ENCODE results near the gene GADD45GIP1. TPM values are rescaled to one million over a fixed set of nuclear protein-coding genes. Genes with fewer than 3 reads are reported as not detected.

Gene GADD45GIP1
- total RNA-seq, 2 experiments from 2014 or later: 12.1 to 12.8 TPM

DNA sequence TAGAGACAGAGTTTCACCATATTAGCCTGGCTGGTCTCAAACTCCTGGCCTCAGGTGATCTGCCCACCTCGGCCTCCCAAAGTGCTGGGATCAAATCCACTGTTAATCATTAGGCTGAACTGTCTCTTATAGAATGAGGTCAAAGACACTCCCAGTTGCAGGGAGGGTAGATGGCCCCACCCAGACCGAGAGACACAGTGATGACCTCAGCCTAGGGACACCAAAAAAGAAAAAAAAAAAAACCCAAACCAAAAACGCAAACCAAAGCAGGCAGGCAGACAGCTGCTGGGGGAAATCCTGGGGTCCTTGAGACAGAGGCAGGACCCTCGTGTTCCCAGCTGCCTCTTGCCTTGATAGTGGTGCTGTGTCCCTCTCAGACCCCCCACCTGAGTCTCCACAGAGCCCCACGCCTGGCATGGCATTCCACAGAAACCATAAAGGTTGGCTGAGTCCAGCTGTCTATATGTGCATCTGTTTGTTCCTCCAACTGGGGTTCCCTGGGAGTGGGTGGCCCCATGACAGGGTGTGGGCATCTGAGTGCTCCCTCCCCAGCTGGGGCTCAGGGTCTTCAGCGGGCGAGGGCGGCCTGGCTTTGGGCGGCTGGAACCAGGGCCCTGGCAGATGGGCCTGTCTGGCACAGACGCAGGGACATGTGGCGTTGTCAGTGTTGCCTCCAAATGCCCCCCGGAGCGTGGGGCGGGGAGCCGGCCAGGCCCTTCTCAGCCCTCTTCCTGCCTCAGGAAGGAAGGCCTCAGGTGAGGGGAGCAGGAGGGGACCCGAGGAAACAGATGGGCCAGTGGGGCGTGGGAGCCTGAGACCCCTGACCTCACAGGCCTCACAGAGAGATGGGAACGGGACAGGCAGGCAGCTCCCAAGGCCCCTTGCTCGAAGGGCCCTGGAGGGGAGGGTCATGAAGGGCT, 17.5 kb upstream of the GADD45GIP1 start:
- CTCF ChIA-PET: no interaction called here
- Mint-ChIP-seq H3K27ac (no peak overlapping the region), H3K4me3 (no peak overlapping the region), H3K9me3 (no peaks in the 10 kb centered on the region), H3K4me1 (ENCODE audit: low read depth) (no peaks in the 10 kb centered on the region), H3K27me3 (peaks cover 13% of the 10 kb centered on the region), H3K36me3 (ENCODE audit: low read depth) (no peaks in the 10 kb centered on the region)
- POLR2A ChIA-PET: no interaction called here
- Histone ChIP-seq H3K4me1 (ENCODE audit: insufficient read depth, low read length) (no peaks in the 10 kb centered on the region), H3K4me3 (ENCODE audit: low read length) (no peak overlapping the region), H3K36me3 (ENCODE audit: insufficient read depth, low read length) (no peaks in the 10 kb centered on the region), H3K27me3 (ENCODE audit: control insufficient read depth in 1 of 2, insufficient read depth in 2 of 2, low read length in 2 of 2) (peaks cover 7 to 8% of the 10 kb centered on the region in 2 experiments), H3K9me3 (ENCODE audit: control insufficient read depth in 1 of 2, insufficient read depth in 1 of 2, low read length in 2 of 2) (no peaks in the 10 kb centered on the region), H3K27ac (ENCODE audit: low read depth in 1 of 2, low read length in 2 of 2) (no peak overlapping the region)
- ATAC-seq (ENCODE audit: poor library complexity) (no peak), DNase-seq (no peak)
- TF ChIP-seq, protein P1, sequence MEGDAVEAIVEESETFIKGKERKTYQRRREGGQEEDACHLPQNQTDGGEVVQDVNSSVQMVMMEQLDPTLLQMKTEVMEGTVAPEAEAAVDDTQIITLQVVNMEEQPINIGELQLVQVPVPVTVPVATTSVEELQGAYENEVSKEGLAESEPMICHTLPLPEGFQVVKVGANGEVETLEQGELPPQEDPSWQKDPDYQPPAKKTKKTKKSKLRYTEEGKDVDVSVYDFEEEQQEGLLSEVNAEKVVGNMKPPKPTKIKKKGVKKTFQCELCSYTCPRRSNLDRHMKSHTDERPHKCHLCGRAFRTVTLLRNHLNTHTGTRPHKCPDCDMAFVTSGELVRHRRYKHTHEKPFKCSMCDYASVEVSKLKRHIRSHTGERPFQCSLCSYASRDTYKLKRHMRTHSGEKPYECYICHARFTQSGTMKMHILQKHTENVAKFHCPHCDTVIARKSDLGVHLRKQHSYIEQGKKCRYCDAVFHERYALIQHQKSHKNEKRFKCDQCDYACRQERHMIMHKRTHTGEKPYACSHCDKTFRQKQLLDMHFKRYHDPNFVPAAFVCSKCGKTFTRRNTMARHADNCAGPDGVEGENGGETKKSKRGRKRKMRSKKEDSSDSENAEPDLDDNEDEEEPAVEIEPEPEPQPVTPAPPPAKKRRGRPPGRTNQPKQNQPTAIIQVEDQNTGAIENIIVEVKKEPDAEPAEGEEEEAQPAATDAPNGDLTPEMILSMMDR (IDR thresholded peaks at IDR 0.05): no peak
- intact Hi-C loops (cut with DNase I, micrococcal nuclease): no loop called here

DNA sequence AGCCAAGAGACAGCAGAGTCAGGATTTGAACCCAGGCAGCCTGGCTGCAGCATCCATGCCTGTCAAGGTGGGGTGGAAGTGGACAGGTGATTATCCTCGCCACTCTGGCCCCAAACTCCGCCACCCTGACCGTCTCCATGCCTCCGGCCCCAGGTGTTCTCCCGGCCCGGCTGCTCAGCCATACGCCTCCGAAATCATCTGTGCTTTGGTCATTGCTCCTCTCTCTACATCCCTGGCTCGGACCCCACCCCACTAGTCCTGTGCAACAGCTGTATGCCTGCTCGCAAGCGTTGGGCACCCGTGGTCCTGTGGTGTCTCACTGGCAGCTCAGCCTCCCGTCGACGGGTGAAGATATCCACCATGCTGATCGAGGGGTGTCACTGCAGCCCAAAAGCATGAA, 16.2 kb upstream of the GADD45GIP1 start:
- no peak for DNase-seq
- Mint-ChIP-seq H3K27ac (no peak overlapping the region), H3K4me3 (no peak overlapping the region), H3K9me3 (no peaks in the 10 kb centered on the region), H3K4me1 (ENCODE audit: low read depth) (no peaks in the 10 kb centered on the region), H3K36me3 (ENCODE audit: low read depth) (no peaks in the 10 kb centered on the region), H3K27me3 (peaks cover 12% of the 10 kb centered on the region)
- Histone ChIP-seq H3K27me3 (ENCODE audit: control insufficient read depth in 1 of 2, insufficient read depth in 2 of 2, low read length in 2 of 2) (peaks cover 7 to 8% of the 10 kb centered on the region in 2 experiments), H3K9me3 (ENCODE audit: control insufficient read depth in 1 of 2, insufficient read depth in 1 of 2, low read length in 2 of 2) (no peaks in the 10 kb centered on the region), H3K36me3 (ENCODE audit: insufficient read depth, low read length) (no peaks in the 10 kb centered on the region), H3K4me3 (ENCODE audit: low read length) (no peak overlapping the region), H3K27ac (ENCODE audit: low read depth in 1 of 2, low read length in 2 of 2) (no peak overlapping the region), H3K4me1 (ENCODE audit: insufficient read depth, low read length) (no peaks in the 10 kb centered on the region)
- ATAC-seq (ENCODE audit: poor library complexity): no peak
- CTCF ChIA-PET: no interaction called here
- TF ChIP-seq, protein P1 (IDR thresholded peaks at IDR 0.05): no peak
- POLR2A ChIA-PET: no interaction called here
- intact Hi-C loops (cut with DNase I, micrococcal nuclease): no loop called here

DNA sequence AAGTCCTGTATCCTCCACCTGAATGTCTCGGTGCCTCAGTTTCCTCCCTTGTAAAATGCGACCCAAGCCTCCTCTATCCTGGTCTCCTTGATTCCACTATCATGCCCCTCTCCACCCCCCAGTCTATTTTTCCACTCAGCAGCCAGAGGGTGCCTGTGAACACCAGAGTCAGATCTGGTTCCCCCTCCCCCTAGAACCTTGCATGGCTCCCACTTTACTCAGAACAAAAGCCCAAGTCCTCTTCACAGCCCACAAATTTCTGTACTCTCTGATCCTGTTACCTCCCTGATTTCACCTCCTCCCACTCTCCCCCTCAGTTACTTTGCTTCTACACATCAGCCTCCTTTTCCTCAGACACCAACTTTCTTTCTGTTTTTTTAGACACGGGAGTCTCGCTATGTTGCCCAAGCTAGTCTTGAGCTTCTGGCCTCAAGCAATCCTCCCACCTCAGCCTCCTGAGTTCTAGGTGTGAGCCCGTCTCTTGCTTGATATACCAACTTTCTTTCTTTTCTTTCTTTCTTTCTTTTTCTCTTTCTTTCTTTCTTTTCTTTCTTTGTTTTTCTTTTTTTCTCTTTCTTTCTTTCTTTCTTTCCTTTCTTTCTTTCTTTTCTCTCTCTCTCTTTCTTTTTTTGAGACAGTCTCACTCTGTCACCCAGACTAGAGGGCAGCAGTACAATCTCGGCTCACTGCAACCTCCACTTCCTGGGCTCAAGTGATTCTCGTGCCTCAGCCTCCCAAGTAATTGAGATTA, 13.2 kb upstream of the GADD45GIP1 start:
- intact Hi-C loops (cut with DNase I, micrococcal nuclease): no loop called here
- Histone ChIP-seq H3K9me3 (ENCODE audit: control insufficient read depth in 1 of 2, insufficient read depth in 1 of 2, low read length in 2 of 2) (no peaks in the 10 kb centered on the region), H3K27ac (ENCODE audit: low read depth in 1 of 2, low read length in 2 of 2) (no peak overlapping the region), H3K27me3 (ENCODE audit: control insufficient read depth in 1 of 2, insufficient read depth in 2 of 2, low read length in 2 of 2) (peaks cover 0 to 4% of the 10 kb centered on the region in 2 experiments), H3K36me3 (ENCODE audit: insufficient read depth, low read length) (no peaks in the 10 kb centered on the region), H3K4me3 (ENCODE audit: low read length) (no peak overlapping the region), H3K4me1 (ENCODE audit: insufficient read depth, low read length) (peaks cover 7% of the 10 kb centered on the region)
- H3K36me3 Mint-ChIP-seq (ENCODE audit: low read depth): no peaks in the 10 kb centered on the region
- ATAC-seq (ENCODE audit: poor library complexity) (no peak), DNase-seq (no peak)
- no peak overlapping the region for H3K27ac Mint-ChIP-seq
- no peaks in the 10 kb centered on the region for H3K27me3 Mint-ChIP-seq
- no peaks in the 10 kb centered on the region for H3K9me3 Mint-ChIP-seq
- ChIA-PET POLR2A (no interaction called here), CTCF (no interaction called here)
- H3K4me3 Mint-ChIP-seq: no peak overlapping the region
- H3K4me1 Mint-ChIP-seq (ENCODE audit: low read depth): peaks cover 4% of the 10 kb centered on the region
- TF ChIP-seq, protein P1 (IDR thresholded peaks at IDR 0.05): no peak

All from CD4-positive, alpha-beta T cell (primary cell).